WTC11 (cell line): ENCODE data around the gene MEAK7.

Experiments used
- ARID4B ChIP-seq: sonication (generic); formaldehyde crosslinking; IDR thresholded peaks from 2 replicates; pipeline ENCODE4 v1.8.0; 2023; ENCODE audit warnings: missing genetic modification reagents, mild to moderate bottlenecking, borderline replicate concordance
- CREB1 ChIP-seq: sonication (generic); formaldehyde crosslinking; IDR thresholded peaks from 2 replicates; pipeline ENCODE4 v1.8.0; 2023; ENCODE audit warnings: mild to moderate bottlenecking, missing genetic modification reagents
- CREM ChIP-seq: sonication (generic); formaldehyde crosslinking; IDR thresholded peaks from 2 replicates; pipeline ENCODE4 v1.8.1; 2022; ENCODE audit warnings: mild to moderate bottlenecking, missing genetic modification reagents, moderate library complexity
- CTCF ChIP-seq: fragments of 200-600 bp; IDR thresholded peaks from 2 replicates; pipeline ENCODE4 v1.8.0; 2022; ENCODE audit warnings: antibody characterized with exemption
- ELF4 ChIP-seq: sonication (generic); formaldehyde crosslinking; IDR thresholded peaks from 2 replicates; pipeline ENCODE4 v1.8.1; 2022; ENCODE audit warnings: low read depth, mild to moderate bottlenecking, moderate library complexity, missing genetic modification reagents
- ESRRA ChIP-seq: sonication (generic); formaldehyde crosslinking; IDR thresholded peaks from 2 replicates; pipeline ENCODE4 v1.8.1; 2022; ENCODE audit warnings: mild to moderate bottlenecking, missing genetic modification reagents, borderline replicate concordance
- FOXK1 ChIP-seq: sonication (generic); formaldehyde crosslinking; IDR thresholded peaks from 2 replicates; pipeline ENCODE4 v1.8.0; 2022; ENCODE audit warnings: mild to moderate bottlenecking, moderate library complexity, missing genetic modification reagents
- IRF2 ChIP-seq: sonication (generic); formaldehyde crosslinking; IDR thresholded peaks from 2 replicates; pipeline ENCODE4 v1.8.0; 2022; ENCODE audit warnings: low read depth, missing genetic modification reagents, borderline replicate concordance
- NFE2L1 ChIP-seq: sonication (generic); formaldehyde crosslinking; IDR thresholded peaks from 2 replicates; pipeline ENCODE4 v1.8.1; 2023; ENCODE audit warnings: missing genetic modification reagents
- NR3C1 ChIP-seq: sonication (generic); formaldehyde crosslinking; conservative IDR thresholded peaks from 2 replicates; pipeline ENCODE4 v1.8.1; 2023; ENCODE audit warnings: low read depth, mild to moderate bottlenecking, missing genetic modification reagents
- PRRX2 ChIP-seq: fragments of 250-450 bp; sonication (Bioruptor Pico); IDR thresholded peaks from 2 replicates; pipeline ENCODE4 v1.8.0; 2021; ENCODE audit warnings: mild to moderate bottlenecking
- STAT6 ChIP-seq: sonication (generic); formaldehyde crosslinking; conservative IDR thresholded peaks from 2 replicates; pipeline ENCODE4 v1.8.1; 2023; ENCODE audit warnings: mild to moderate bottlenecking, low read depth, missing genetic modification reagents, moderate library complexity
- ZBTB43 ChIP-seq: sonication (generic); formaldehyde crosslinking; IDR thresholded peaks from 2 replicates; pipeline ENCODE4 v1.8.1; 2023; ENCODE audit warnings: mild to moderate bottlenecking, missing genetic modification reagents
- ZNF425 ChIP-seq: fragments of 250-450 bp; sonication (Bioruptor Pico); conservative IDR thresholded peaks from 2 replicates; pipeline ENCODE4 v1.9.0; 2021; ENCODE audit warnings: mild to moderate bottlenecking

- TF ChIP-seq CREM (CRISPR knock-in tag) (no peak), ZNF425 (CRISPR knock-in tag) (no peak), NFE2L1 (CRISPR knock-in tag) (no peak), ZBTB43 (CRISPR knock-in tag) (no peak), IRF2 (no peak), CTCF (no peak), PRRX2 (CRISPR knock-in tag) (no peak), ARID4B (CRISPR knock-in tag) (no peak), CREB1 (CRISPR knock-in tag) (no peak), NR3C1 (CRISPR knock-in tag) (no peak), FOXK1 (CRISPR knock-in tag) (no peak), ELF4 (no peak), ESRRA (CRISPR knock-in tag) (no peak), STAT6 (no peak)
Observed at GRCh38 chr16:84464116-84464515, 40.3 kb downstream of the MEAK7 start.
